ENCODE data around the gene CRNKL1.
"Not testable (repeated sequence)": the region's sequence is repeated elsewhere in the genome, so short reads cannot be mapped to it uniquely, and the experiment has no call there.

CRNKL1 gene

DNA sequence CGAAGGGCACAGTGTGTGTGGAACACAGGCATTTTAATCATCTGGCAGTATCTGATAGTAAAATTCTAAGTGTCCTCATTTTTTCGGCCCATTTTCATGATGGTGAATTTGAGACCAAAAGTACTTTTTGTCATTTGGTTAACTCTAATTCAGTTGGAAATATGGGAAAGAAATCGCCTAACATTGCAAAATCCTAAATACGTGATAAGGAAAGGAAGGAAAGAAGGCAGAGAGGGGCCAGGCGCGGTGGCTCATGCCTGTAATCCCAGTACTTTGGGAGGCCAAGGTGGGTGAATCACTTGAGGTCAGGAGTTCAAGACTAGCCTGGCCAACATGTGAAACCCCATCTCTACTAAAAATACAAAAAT lies 48.3 kb downstream of the CRNKL1 start:
- not testable (repeated sequence) for DNase-seq

DNA sequence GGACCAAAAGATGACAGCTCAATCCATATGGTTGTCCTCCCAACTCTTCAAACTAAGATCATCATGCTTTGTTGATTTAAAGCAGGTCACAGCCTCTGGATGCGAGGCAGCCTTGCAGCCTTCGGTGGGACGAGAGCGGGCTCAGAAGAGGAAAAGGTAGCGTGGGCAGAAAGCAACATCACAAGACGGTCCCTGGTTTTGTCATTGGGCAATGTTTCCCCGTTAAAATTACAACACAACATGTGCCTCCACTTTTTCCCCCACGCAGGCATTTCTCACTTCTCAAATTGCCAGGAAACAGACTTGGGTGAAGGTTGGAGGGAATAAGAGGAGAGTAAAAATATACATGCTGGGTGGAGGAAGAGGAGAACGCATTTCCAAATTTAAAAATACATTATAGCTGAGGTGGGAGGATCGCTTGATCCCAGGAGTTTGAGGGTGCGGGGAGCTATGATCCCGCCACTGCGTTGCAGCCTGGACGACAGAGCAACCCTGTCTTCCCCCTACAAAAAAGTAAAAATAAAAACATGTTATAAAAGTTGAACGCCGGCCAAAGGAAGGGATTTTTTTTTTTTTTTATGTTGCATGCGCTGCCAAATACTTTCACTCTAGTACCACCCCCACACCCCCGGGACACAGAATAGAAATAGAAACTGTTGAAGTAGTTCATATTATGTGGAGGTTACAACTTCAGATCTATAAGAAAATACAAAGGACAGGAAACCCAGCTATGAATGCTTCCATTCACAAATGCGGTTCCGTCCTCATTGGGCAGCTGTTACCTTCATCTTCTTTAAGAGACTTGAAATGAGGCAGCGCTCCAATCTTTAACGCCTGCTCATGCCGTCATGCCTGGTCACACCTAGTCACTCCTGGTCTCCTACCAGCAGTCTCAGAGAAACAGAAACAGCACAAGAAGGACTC lies 49.0 kb downstream of the CRNKL1 start:
- no peak for DNase-seq

GRCh38 chr20:20002101-20002998 lies 49.9 kb downstream of the CRNKL1 start:
- peak; percentile 16 for DNase-seq

GRCh38 chr20:20000211-20000968 lies 51.9 kb downstream of the CRNKL1 start:
- DNase-seq = no peak

DNA sequence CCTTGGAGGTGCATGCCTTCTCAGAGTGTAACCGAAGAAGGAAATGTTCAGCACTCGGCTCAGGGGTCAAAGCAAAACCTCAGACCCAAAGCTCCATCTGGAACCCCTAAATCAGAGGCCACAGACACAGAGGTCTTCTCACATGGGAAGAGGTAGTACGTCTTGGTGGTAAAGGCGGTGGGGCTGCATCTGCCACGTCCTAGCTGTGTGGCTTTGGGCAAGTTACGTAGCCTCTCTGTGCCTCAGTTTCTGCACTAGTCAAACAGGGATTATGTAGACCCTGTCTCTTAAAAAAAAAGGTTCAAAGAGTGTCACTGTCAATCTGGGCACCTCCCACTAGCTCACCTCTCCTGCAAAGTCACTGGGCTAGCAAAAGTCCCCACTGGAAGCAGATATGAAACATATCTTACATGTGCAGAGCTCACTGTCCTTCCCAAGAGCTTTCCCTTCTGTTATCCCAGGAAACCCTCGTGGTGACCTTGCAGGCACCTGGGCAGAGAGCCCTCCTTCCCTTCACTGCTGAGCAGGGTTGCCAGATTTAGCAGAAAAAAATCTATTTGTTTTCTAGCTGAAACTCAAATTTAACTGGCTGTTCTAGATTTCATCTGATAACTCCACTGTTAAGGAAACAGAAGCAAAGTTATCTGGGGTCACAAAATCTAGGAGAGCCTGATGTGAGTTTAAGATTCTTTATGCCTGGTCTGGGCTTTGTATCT lies 53.1 kb downstream of the CRNKL1 start:
- no peak for DNase-seq

GRCh38 chr20:19996917-19997316 lies 55.3 kb downstream of the CRNKL1 start:
- no peak for DNase-seq

- DNase-seq = no peak
Observed at GRCh38 chr20:19996222-19996621, 56.0 kb downstream of the CRNKL1 start.

DNA sequence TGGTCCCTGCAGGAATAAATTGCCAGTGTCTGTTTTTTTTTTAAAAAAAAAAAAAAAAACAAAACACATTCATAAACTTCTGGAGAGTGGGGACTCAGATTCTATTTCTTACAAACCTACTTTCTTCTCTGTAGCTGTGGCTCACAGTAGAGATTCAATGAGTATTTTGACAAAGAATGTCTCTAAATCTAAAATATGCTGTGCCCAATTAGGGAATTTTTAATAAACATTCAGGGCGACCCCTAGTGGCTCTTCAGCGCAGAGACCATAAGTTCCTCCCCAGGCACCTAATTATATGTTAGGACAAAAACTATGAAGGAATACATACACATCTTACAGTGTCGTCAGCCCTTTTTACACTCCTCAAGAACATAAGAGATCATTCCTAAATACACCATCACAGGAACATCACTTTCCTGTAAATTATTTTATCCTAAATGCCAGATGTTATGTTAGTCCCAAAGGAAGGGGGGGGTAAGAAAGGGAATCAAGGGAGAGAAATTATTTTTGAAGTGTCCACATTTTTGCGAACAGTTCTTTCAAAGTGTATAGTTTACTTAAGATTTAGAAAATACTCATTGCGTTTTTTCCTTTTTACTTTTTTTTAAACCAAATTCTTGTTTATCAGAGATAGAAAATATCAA lies 56.9 kb downstream of the CRNKL1 start:
- DNase-seq = peak; percentile 51

GRCh38 chr20:19993958-19994669 lies 58.2 kb downstream of the CRNKL1 start:
- no peak for DNase-seq

- DNase-seq = no peak
Observed at GRCh38 chr20:19992996-19993908, 59.0 kb downstream of the CRNKL1 start.

- DNase-seq = no peak
Observed at GRCh38 chr20:19991854-19992253, 60.4 kb downstream of the CRNKL1 start.

GRCh38 chr20:19991308-19991707 lies 61.0 kb downstream of the CRNKL1 start:
- DNase-seq = no peak

- no peak for DNase-seq
Observed at GRCh38 chr20:19990850-19991249, 61.4 kb downstream of the CRNKL1 start.

- DNase-seq = no peak
Observed at GRCh38 chr20:19987046-19987445, 65.2 kb downstream of the CRNKL1 start.

GRCh38 chr20:19986419-19986818 lies 65.8 kb downstream of the CRNKL1 start:
- no peak for DNase-seq
